ENCODE data around the gene OR10AD1. TPM values are rescaled to one million over a fixed set of nuclear protein-coding genes. Genes with fewer than 3 reads are reported as not detected.
"Not testable (repeated sequence)": the region's sequence is repeated elsewhere in the genome, so short reads cannot be mapped to it uniquely, and the experiment has no call there.

Gene OR10AD1
- polyA plus RNA-seq, 1 donor (not counting 4 experiments of a cell fraction or from before 2014, with no cell fraction given) = not detected

DNA sequence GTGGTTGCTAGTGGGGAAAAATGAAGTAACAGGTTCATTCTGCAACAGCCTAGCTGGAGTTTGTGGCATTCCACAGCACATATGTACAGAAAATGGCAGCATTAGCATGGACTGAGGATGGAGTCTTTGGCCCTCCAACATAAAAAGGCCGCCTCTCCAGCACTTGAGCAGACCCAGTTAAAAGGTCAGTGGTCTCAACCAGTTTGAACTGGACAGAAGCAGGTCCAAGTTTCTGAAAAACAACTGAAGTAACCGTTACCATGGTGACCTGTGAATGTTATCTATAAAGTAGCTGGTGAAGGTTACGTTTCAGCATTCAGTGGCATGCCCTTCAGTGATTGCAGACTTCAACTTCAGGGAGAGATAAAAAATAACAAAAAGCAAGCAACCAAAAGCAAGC is 34.1 kb upstream of the OR10AD1 start:
- no peak for DNase-seq (ENCODE audit: low read depth, low spot score)
- dilution Hi-C loops (cut with MboI; ENCODE audit: extremely low pct_ligation_motif_present, low sequenced_read_pairs) = no loop called here
- H3K27ac ChIP-seq (ENCODE audit: control insufficient read depth, insufficient read depth, low read length) = no peak overlapping the region

DNA sequence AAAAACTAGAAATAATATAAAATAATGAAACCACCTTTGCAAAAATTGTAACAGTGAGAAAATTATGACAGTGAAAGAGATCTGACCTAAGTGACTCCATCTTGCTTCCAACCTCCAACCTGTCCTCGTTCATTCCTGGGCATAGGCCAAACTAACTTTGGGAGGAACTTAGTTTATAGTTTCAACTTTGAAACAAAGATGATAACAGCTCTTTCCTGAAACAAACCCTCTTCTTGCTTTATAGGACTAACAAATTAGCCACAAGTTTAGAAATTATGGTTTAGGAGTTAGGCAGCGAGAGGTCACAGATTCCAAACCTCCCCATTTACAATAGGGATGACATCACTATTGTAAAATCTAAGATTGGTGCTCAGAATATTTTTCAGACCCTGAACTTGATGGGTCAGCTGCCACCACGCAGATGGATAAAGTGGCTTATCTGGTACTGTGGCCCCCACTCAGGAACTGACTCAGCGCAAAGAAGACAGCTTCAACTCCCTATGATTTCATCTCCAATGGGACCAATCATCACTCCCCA is 32.8 kb upstream of the OR10AD1 start:
- Histone ChIP-seq H3K27ac (ENCODE audit: control insufficient read depth, insufficient read depth, low read length) (no peak overlapping the region), H3K4me2 (ENCODE audit: control insufficient read depth, extremely low read depth, insufficient read depth, low read depth, low read length) (no peak overlapping the region), H4K20me1 (ENCODE audit: control insufficient read depth, extremely low read depth, insufficient read depth, low read length) (no peaks in the 10 kb centered on the region), H3K9ac (ENCODE audit: control insufficient read depth, extremely low read depth, insufficient read depth, low read length) (no peak overlapping the region), H3K79me2 (ENCODE audit: control insufficient read depth, insufficient read depth, low read length) (no peaks in the 10 kb centered on the region), H3K9me3 (ENCODE audit: control insufficient read depth, low read depth, low read length) (no peaks in the 10 kb centered on the region), H3K27me3 (ENCODE audit: control insufficient read depth, extremely low read depth, insufficient read depth, low read length) (peaks cover 4% of the 10 kb centered on the region), H2AFZ (ENCODE audit: control insufficient read depth, low read length) (no peak overlapping the region), H3K4me1 (ENCODE audit: control insufficient read depth, extremely low read depth, insufficient read depth, low read length) (no peaks in the 10 kb centered on the region), H3K4me3 (ENCODE audit: control insufficient read depth in 2 of 3, extremely low read depth in 1 of 3, insufficient read depth in 2 of 3, low read depth in 1 of 3, low read length in 3 of 3) (no peak overlapping the region), H3K36me3 (ENCODE audit: control insufficient read depth in 2 of 2, extremely low read depth in 1 of 2, insufficient read depth in 2 of 2, low read length in 2 of 2) (no peaks in the 10 kb centered on the region), H3K9me1 (ENCODE audit: control insufficient read depth, extremely low read depth, insufficient read depth, low read length) (no peaks in the 10 kb centered on the region)
- FAIRE-seq = no peak
- dilution Hi-C loops (cut with MboI; ENCODE audit: extremely low pct_ligation_motif_present, low sequenced_read_pairs) = no loop called here
- no peak for DNase-seq (ENCODE audit: low read depth, low spot score)
- TF ChIP-seq, protein P1, sequence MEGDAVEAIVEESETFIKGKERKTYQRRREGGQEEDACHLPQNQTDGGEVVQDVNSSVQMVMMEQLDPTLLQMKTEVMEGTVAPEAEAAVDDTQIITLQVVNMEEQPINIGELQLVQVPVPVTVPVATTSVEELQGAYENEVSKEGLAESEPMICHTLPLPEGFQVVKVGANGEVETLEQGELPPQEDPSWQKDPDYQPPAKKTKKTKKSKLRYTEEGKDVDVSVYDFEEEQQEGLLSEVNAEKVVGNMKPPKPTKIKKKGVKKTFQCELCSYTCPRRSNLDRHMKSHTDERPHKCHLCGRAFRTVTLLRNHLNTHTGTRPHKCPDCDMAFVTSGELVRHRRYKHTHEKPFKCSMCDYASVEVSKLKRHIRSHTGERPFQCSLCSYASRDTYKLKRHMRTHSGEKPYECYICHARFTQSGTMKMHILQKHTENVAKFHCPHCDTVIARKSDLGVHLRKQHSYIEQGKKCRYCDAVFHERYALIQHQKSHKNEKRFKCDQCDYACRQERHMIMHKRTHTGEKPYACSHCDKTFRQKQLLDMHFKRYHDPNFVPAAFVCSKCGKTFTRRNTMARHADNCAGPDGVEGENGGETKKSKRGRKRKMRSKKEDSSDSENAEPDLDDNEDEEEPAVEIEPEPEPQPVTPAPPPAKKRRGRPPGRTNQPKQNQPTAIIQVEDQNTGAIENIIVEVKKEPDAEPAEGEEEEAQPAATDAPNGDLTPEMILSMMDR (optimal IDR thresholded peaks at IDR 0.05 in 1 of 3, IDR thresholded peaks at IDR 0.05 in 1 of 3, conservative IDR thresholded peaks at IDR 0.05 in 1 of 3; ENCODE audit: extremely low read depth in 1 of 3, insufficient read depth in 2 of 3, low read length in 3 of 3) = no peak
- no peak for TF ChIP-seq EZH2 (IDR thresholded peaks at IDR 0.05; ENCODE audit: low read length)

More for the DNA sequence above, 34.1 kb upstream of the OR10AD1 start:
- no peak overlapping the region for H3K4me3 ChIP-seq (ENCODE audit: control insufficient read depth in 2 of 3, extremely low read depth in 1 of 3, insufficient read depth in 2 of 3, low read depth in 1 of 3, low read length in 3 of 3)
- H2AFZ ChIP-seq (ENCODE audit: control insufficient read depth, low read length) = no peak overlapping the region
- no peak overlapping the region for H3K4me2 ChIP-seq (ENCODE audit: control insufficient read depth, extremely low read depth, insufficient read depth, low read depth, low read length)
- no peaks in the 10 kb centered on the region for H3K79me2 ChIP-seq (ENCODE audit: control insufficient read depth, insufficient read depth, low read length)
- no peaks in the 10 kb centered on the region for H3K36me3 ChIP-seq (ENCODE audit: control insufficient read depth in 2 of 2, extremely low read depth in 1 of 2, insufficient read depth in 2 of 2, low read length in 2 of 2)
- H3K27me3 ChIP-seq (ENCODE audit: control insufficient read depth, extremely low read depth, insufficient read depth, low read length) = peaks cover 4% of the 10 kb centered on the region
- no peaks in the 10 kb centered on the region for H3K9me3 ChIP-seq (ENCODE audit: control insufficient read depth, low read depth, low read length)
- FAIRE-seq = no peak
- no peak for TF ChIP-seq EZH2 (IDR thresholded peaks at IDR 0.05; ENCODE audit: low read length)
- TF ChIP-seq, protein P1 (optimal IDR thresholded peaks at IDR 0.05 in 1 of 3, IDR thresholded peaks at IDR 0.05 in 1 of 3, conservative IDR thresholded peaks at IDR 0.05 in 1 of 3; ENCODE audit: extremely low read depth in 1 of 3, insufficient read depth in 2 of 3, low read length in 3 of 3) = no peak
- H3K9ac ChIP-seq (ENCODE audit: control insufficient read depth, extremely low read depth, insufficient read depth, low read length) = no peak overlapping the region
- H3K9me1 ChIP-seq (ENCODE audit: control insufficient read depth, extremely low read depth, insufficient read depth, low read length) = no peaks in the 10 kb centered on the region
- H3K4me1 ChIP-seq (ENCODE audit: control insufficient read depth, extremely low read depth, insufficient read depth, low read length) = no peaks in the 10 kb centered on the region
- H4K20me1 ChIP-seq (ENCODE audit: control insufficient read depth, extremely low read depth, insufficient read depth, low read length) = no peaks in the 10 kb centered on the region

DNA sequence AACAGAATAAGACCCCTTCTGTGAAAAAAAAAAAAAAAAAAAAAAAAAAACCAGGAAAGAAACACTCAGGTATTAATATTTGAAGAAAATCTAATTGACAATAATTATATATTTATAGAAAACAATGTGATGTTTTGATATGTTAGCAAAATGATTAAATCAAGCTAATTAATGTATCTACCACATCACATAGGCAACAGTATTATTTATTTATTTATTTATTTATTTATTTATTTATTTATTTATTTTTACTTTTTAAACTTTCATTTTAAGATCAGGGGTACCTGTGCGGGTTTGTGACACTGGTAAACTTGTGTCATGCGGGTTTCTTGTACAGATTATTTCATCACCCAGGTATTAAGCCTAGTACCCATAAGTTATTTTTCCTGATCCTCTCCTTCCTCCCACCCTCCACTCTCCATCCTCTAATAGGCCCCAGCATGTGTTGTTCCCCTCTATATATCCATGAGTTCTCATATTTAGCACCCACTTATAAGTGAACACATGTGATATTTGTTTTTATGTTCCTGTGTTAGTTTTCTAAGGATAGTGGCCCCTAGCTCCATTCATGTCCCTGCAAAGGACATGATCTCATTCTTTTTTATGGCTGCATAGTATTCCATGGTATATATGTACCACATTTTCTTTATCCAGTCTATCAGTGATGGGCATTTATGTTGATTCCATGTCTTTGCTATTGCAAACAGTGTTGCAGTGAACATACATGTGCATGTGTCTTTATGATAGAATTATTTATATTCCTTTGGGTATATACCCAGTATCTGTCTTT is 28.3 kb upstream of the OR10AD1 start:
- H3K4me2 ChIP-seq (ENCODE audit: control insufficient read depth, extremely low read depth, insufficient read depth, low read depth, low read length); H3K79me2 ChIP-seq (ENCODE audit: control insufficient read depth, insufficient read depth, low read length); H3K4me3 ChIP-seq (ENCODE audit: control insufficient read depth in 2 of 3, extremely low read depth in 1 of 3, insufficient read depth in 2 of 3, low read depth in 1 of 3, low read length in 3 of 3); H3K9me3 ChIP-seq (ENCODE audit: control insufficient read depth, low read depth, low read length); H4K20me1 ChIP-seq (ENCODE audit: control insufficient read depth, extremely low read depth, insufficient read depth, low read length); H2AFZ ChIP-seq (ENCODE audit: control insufficient read depth, low read length); H3K9me1 ChIP-seq (ENCODE audit: control insufficient read depth, extremely low read depth, insufficient read depth, low read length); H3K36me3 ChIP-seq (ENCODE audit: control insufficient read depth in 2 of 2, extremely low read depth in 1 of 2, insufficient read depth in 2 of 2, low read length in 2 of 2); H3K27ac ChIP-seq (ENCODE audit: control insufficient read depth, insufficient read depth, low read length); H3K27me3 ChIP-seq (ENCODE audit: control insufficient read depth, extremely low read depth, insufficient read depth, low read length); H3K4me1 ChIP-seq (ENCODE audit: control insufficient read depth, extremely low read depth, insufficient read depth, low read length); FAIRE-seq; DNase-seq (ENCODE audit: low read depth, low spot score); H3K9ac ChIP-seq (ENCODE audit: control insufficient read depth, extremely low read depth, insufficient read depth, low read length); dilution Hi-C loops (cut with MboI; ENCODE audit: extremely low pct_ligation_motif_present, low sequenced_read_pairs): not testable (repeated sequence)

Data from keratinocyte (primary cell).